Measurements from ENCODE around the gene SHISA6. TPM values are rescaled to one million over a fixed set of nuclear protein-coding genes. Genes with fewer than 3 reads are reported as not detected.

SHISA6 gene
- total and polyA plus RNA-seq, 2 donors (not counting 1 experiment from before 2014, with no cell fraction given): not detected

DNA sequence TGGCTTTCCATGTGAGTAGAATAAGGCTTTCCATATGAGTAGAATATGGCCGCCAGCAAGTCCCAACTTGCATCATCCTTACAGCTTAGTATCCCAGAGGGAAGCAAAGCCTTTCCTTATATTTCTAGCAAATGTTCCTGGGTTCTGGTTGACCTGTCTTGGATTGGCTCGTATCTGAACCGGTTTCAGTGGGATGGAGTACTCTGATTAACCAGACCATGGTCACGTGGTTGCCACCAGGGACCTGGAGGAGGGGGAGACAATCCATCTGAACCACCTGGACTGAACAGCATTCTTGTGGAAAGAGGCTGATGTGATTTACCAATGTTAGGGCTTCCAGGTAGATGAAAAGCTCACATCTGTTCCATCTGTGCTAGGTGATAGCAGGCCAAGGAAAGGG is 89.0 kb downstream of the SHISA6 start:
- TF ChIP-seq, protein P1, sequence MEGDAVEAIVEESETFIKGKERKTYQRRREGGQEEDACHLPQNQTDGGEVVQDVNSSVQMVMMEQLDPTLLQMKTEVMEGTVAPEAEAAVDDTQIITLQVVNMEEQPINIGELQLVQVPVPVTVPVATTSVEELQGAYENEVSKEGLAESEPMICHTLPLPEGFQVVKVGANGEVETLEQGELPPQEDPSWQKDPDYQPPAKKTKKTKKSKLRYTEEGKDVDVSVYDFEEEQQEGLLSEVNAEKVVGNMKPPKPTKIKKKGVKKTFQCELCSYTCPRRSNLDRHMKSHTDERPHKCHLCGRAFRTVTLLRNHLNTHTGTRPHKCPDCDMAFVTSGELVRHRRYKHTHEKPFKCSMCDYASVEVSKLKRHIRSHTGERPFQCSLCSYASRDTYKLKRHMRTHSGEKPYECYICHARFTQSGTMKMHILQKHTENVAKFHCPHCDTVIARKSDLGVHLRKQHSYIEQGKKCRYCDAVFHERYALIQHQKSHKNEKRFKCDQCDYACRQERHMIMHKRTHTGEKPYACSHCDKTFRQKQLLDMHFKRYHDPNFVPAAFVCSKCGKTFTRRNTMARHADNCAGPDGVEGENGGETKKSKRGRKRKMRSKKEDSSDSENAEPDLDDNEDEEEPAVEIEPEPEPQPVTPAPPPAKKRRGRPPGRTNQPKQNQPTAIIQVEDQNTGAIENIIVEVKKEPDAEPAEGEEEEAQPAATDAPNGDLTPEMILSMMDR (IDR thresholded peaks at IDR 0.05): no peak
- TF ChIP-seq EZH2 (IDR thresholded peaks at IDR 0.05; ENCODE audit: borderline replicate concordance, insufficient read depth, low read depth, low read length, poor library complexity, severe bottlenecking): no peak
- Histone ChIP-seq H3K9me3 (ENCODE audit: control extremely low read depth in 1 of 3, control insufficient read depth in 2 of 3, insufficient read depth in 1 of 3, low read length in 2 of 3) (peaks cover 0 to 15% (median 0%) of the 10 kb centered on the region in 3 donors), H3K27ac (ENCODE audit: low read length in 2 of 2) (no peak overlapping the region), H2AFZ (ENCODE audit: insufficient read depth, low read depth, low read length, poor library complexity, severe bottlenecking) (no peak overlapping the region), H3K27me3 (replicated peaks in 1 of 4; ENCODE audit: control extremely low read depth in 1 of 4, control insufficient read depth in 3 of 4, insufficient read depth in 4 of 4, low read length in 3 of 4) (no peaks in the 10 kb centered on the region), H4K20me1 (ENCODE audit: control insufficient read depth, insufficient read depth, low read length, poor library complexity, severe bottlenecking) (no peaks in the 10 kb centered on the region), H3K4me1 (ENCODE audit: control insufficient read depth in 2 of 2, insufficient read depth in 2 of 2, low read length in 2 of 2) (no peaks in the 10 kb centered on the region), H3K4me3 (ENCODE audit: control extremely low read depth in 1 of 5, extremely low read depth in 1 of 5, insufficient read depth in 1 of 5, low read depth in 2 of 5, low read length in 4 of 5) (no peak overlapping the region), H3K9ac (ENCODE audit: low read length) (no peak overlapping the region), H3K4me2 (replicated peaks; ENCODE audit: low read depth, low read length, poor library complexity, severe bottlenecking) (no peak overlapping the region), H3K79me2 (ENCODE audit: control insufficient read depth, insufficient read depth, low read length) (no peaks in the 10 kb centered on the region), H3K36me3 (replicated peaks in 1 of 2; ENCODE audit: control extremely low read depth in 1 of 2, control insufficient read depth in 1 of 2, extremely low read depth in 1 of 2, insufficient read depth in 2 of 2, low read length in 1 of 2) (no peaks in the 10 kb centered on the region)
- no peaks in the 10 kb centered on the region for H3K4me1 Mint-ChIP-seq
- no peaks in the 10 kb centered on the region for H3K27me3 Mint-ChIP-seq
- H3K9me3 Mint-ChIP-seq (ENCODE audit: insufficient read depth): peaks cover 6% of the 10 kb centered on the region
- intact Hi-C loops (cut with micrococcal nuclease): no loop called here
- no peak overlapping the region for H3K27ac Mint-ChIP-seq
- CTCF ChIA-PET: interaction anchor here (0.7 kb wide), 1 partner anchor 41 kb away, joined by 3 read pairs; no protein-coding TSS in a partner anchor
- no peak for ATAC-seq (ENCODE audit: low read depth)
- POLR2A ChIA-PET: no interaction called here
- WGBS (ENCODE audit: insufficient coverage): 84% methylated on average over 4 of the region's 4 CpGs
- no peak for DNase-seq
- H3K4me3 Mint-ChIP-seq: no peak overlapping the region

DNA sequence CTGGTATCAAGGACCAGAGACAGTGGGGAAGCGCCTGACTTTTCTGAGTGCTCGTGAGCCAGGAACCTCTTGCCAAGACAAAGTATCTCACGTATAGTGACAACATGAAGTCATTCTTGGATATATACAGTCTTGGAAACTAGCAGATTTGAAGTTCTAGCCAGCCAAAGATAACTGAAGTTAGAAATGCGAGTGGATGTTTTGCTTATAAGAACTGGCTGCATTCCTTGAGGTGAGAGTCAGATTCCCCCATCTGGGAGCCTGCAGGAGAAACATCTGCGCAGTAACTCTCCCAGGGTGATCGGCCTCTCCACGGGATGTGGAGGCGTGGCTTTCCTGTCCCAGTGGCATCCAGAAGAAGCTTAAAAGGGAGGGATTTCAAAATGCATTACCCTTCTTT is 89.8 kb downstream of the SHISA6 start:
- peaks cover 0 to 16% (median 0%) of the 10 kb centered on the region in 3 donors for H3K9me3 ChIP-seq (ENCODE audit: control extremely low read depth in 1 of 3, control insufficient read depth in 2 of 3, insufficient read depth in 1 of 3, low read length in 2 of 3)
- Mint-ChIP-seq H3K4me1 (no peaks in the 10 kb centered on the region), H3K27ac (no peak overlapping the region), H3K27me3 (no peaks in the 10 kb centered on the region), H3K4me3 (no peak overlapping the region), H3K9me3 (ENCODE audit: insufficient read depth) (peaks cover 3% of the 10 kb centered on the region)
- ATAC-seq (ENCODE audit: low read depth): no peak
- H3K79me2 ChIP-seq (ENCODE audit: control insufficient read depth, insufficient read depth, low read length): no peaks in the 10 kb centered on the region
- H3K4me3 ChIP-seq (ENCODE audit: control extremely low read depth in 1 of 5, extremely low read depth in 1 of 5, insufficient read depth in 1 of 5, low read depth in 2 of 5, low read length in 4 of 5): no peak overlapping the region
- ChIA-PET CTCF (no interaction called here), POLR2A (no interaction called here)
- H3K4me2 ChIP-seq (replicated peaks; ENCODE audit: low read depth, low read length, poor library complexity, severe bottlenecking): no peak overlapping the region
- no peak for DNase-seq
- no peaks in the 10 kb centered on the region for H3K36me3 ChIP-seq (replicated peaks in 1 of 2; ENCODE audit: control extremely low read depth in 1 of 2, control insufficient read depth in 1 of 2, extremely low read depth in 1 of 2, insufficient read depth in 2 of 2, low read length in 1 of 2)
- TF ChIP-seq, protein P1 (IDR thresholded peaks at IDR 0.05): no peak
- no peak for TF ChIP-seq EZH2 (IDR thresholded peaks at IDR 0.05; ENCODE audit: borderline replicate concordance, insufficient read depth, low read depth, low read length, poor library complexity, severe bottlenecking)
- H3K4me1 ChIP-seq (ENCODE audit: control insufficient read depth in 2 of 2, insufficient read depth in 2 of 2, low read length in 2 of 2): no peaks in the 10 kb centered on the region
- H2AFZ ChIP-seq (ENCODE audit: insufficient read depth, low read depth, low read length, poor library complexity, severe bottlenecking): no peak overlapping the region
- intact Hi-C loops (cut with micrococcal nuclease): no loop called here
- no peak overlapping the region for H3K9ac ChIP-seq (ENCODE audit: low read length)
- H4K20me1 ChIP-seq (ENCODE audit: control insufficient read depth, insufficient read depth, low read length, poor library complexity, severe bottlenecking): no peaks in the 10 kb centered on the region
- 63% methylated on average over 3 of the region's 8 CpGs for WGBS (ENCODE audit: insufficient coverage)
- H3K27me3 ChIP-seq (replicated peaks in 1 of 4; ENCODE audit: control extremely low read depth in 1 of 4, control insufficient read depth in 3 of 4, insufficient read depth in 4 of 4, low read length in 3 of 4): no peaks in the 10 kb centered on the region
- H3K27ac ChIP-seq (ENCODE audit: low read length in 2 of 2): no peak overlapping the region

Measured in B cell (primary cell).